ENCODE data around the gene SND1. TPM values are rescaled to one million over a fixed set of nuclear protein-coding genes. Genes with fewer than 3 reads are reported as not detected.

The SND1 gene
- total and polyA plus RNA-seq, 2 donors (not counting 1 experiment from before 2014, with no cell fraction given) = 44.4 to 165 TPM

GRCh38 chr7:127820732-127821085 lies 168.7 kb downstream of the SND1 start:
- DNase-seq = no peak
- Histone ChIP-seq H3K79me2 (ENCODE audit: control insufficient read depth, insufficient read depth, low read length) (peaks cover 25% of the 10 kb centered on the region), H4K20me1 (ENCODE audit: control insufficient read depth, insufficient read depth, low read length, poor library complexity, severe bottlenecking) (peaks cover 4% of the 10 kb centered on the region), H3K4me1 (ENCODE audit: control insufficient read depth in 2 of 2, insufficient read depth in 2 of 2, low read length in 2 of 2) (peaks cover 22 to 31% of the 10 kb centered on the region in 2 donors), H3K36me3 (replicated peaks in 1 of 2; ENCODE audit: control extremely low read depth in 1 of 2, control insufficient read depth in 1 of 2, extremely low read depth in 1 of 2, insufficient read depth in 2 of 2, low read length in 1 of 2) (no peaks in the 10 kb centered on the region), H3K27ac (ENCODE audit: low read length in 2 of 2) (peak overlapping the region in 1 of 2 donors; percentile 65), H3K9me3 (ENCODE audit: control extremely low read depth in 1 of 3, control insufficient read depth in 2 of 3, insufficient read depth in 1 of 3, low read length in 2 of 3) (no peaks in the 10 kb centered on the region), H2AFZ (ENCODE audit: insufficient read depth, low read depth, low read length, poor library complexity, severe bottlenecking) (peak overlapping the region; percentile 25), H3K9ac (ENCODE audit: low read length) (no peak overlapping the region), H3K4me2 (replicated peaks; ENCODE audit: low read depth, low read length, poor library complexity, severe bottlenecking) (peak overlapping the region; percentile 56), H3K27me3 (replicated peaks in 1 of 4; ENCODE audit: control extremely low read depth in 1 of 4, control insufficient read depth in 3 of 4, insufficient read depth in 4 of 4, low read length in 3 of 4) (no peaks in the 10 kb centered on the region), H3K4me3 (ENCODE audit: control extremely low read depth in 1 of 5, extremely low read depth in 1 of 5, insufficient read depth in 1 of 5, low read depth in 2 of 5, low read length in 4 of 5) (no peak overlapping the region)
- Mint-ChIP-seq H3K4me3 (peak overlapping the region; percentile 21), H3K27me3 (no peaks in the 10 kb centered on the region), H3K4me1 (peaks cover 42% of the 10 kb centered on the region), H3K27ac (peak overlapping the region; percentile 32), H3K9me3 (ENCODE audit: insufficient read depth) (no peaks in the 10 kb centered on the region)
- TF ChIP-seq CTCF (IDR thresholded peaks at IDR 0.05) = no peak
- no peak for TF ChIP-seq EZH2 (IDR thresholded peaks at IDR 0.05; ENCODE audit: borderline replicate concordance, insufficient read depth, low read depth, low read length, poor library complexity, severe bottlenecking)
- WGBS (ENCODE audit: insufficient coverage) = no CpG with 5 or more reads among the region's 2 CpGs
- ChIA-PET POLR2A (no interaction called here), CTCF (interaction anchor here (1.0 kb wide), 1 partner anchor 112 kb away, joined by 5 read pairs; no protein-coding TSS in a partner anchor)
- intact Hi-C loops (cut with micrococcal nuclease) = no loop called here
- ATAC-seq (ENCODE audit: low read depth) = no peak

- Histone ChIP-seq H3K27ac (ENCODE audit: low read length in 2 of 2) (peak overlapping the region in 1 of 2 donors; percentile 65), H3K9me3 (ENCODE audit: control extremely low read depth in 1 of 3, control insufficient read depth in 2 of 3, insufficient read depth in 1 of 3, low read length in 2 of 3) (no peaks in the 10 kb centered on the region), H4K20me1 (ENCODE audit: control insufficient read depth, insufficient read depth, low read length, poor library complexity, severe bottlenecking) (peaks cover 4% of the 10 kb centered on the region), H3K4me2 (replicated peaks; ENCODE audit: low read depth, low read length, poor library complexity, severe bottlenecking) (no peak overlapping the region), H3K36me3 (replicated peaks in 1 of 2; ENCODE audit: control extremely low read depth in 1 of 2, control insufficient read depth in 1 of 2, extremely low read depth in 1 of 2, insufficient read depth in 2 of 2, low read length in 1 of 2) (no peaks in the 10 kb centered on the region), H3K4me3 (ENCODE audit: control extremely low read depth in 1 of 5, extremely low read depth in 1 of 5, insufficient read depth in 1 of 5, low read depth in 2 of 5, low read length in 4 of 5) (no peak overlapping the region), H3K9ac (ENCODE audit: low read length) (no peak overlapping the region), H2AFZ (ENCODE audit: insufficient read depth, low read depth, low read length, poor library complexity, severe bottlenecking) (no peak overlapping the region), H3K79me2 (ENCODE audit: control insufficient read depth, insufficient read depth, low read length) (peaks cover 20% of the 10 kb centered on the region), H3K4me1 (ENCODE audit: control insufficient read depth in 2 of 2, insufficient read depth in 2 of 2, low read length in 2 of 2) (peaks cover 22 to 31% of the 10 kb centered on the region in 2 donors), H3K27me3 (replicated peaks in 1 of 4; ENCODE audit: control extremely low read depth in 1 of 4, control insufficient read depth in 3 of 4, insufficient read depth in 4 of 4, low read length in 3 of 4) (no peaks in the 10 kb centered on the region)
- TF ChIP-seq EZH2 (IDR thresholded peaks at IDR 0.05; ENCODE audit: borderline replicate concordance, insufficient read depth, low read depth, low read length, poor library complexity, severe bottlenecking) (no peak), CTCF (IDR thresholded peaks at IDR 0.05) (no peak)
- intact Hi-C loops (cut with micrococcal nuclease) = no loop called here
- Mint-ChIP-seq H3K27ac (no peak overlapping the region), H3K9me3 (ENCODE audit: insufficient read depth) (no peaks in the 10 kb centered on the region), H3K27me3 (no peaks in the 10 kb centered on the region), H3K4me3 (no peak overlapping the region), H3K4me1 (peaks cover 42% of the 10 kb centered on the region)
- DNase-seq = no peak
- ChIA-PET CTCF (interaction anchor here (1.0 to 1.4 kb wide), 2 partner anchors 12 to 112 kb away, joined by 3 to 5 read pairs; no protein-coding TSS in a partner anchor), POLR2A (no interaction called here)
- WGBS (ENCODE audit: insufficient coverage) = 100% methylated on average over 1 of the region's 1 CpG
- ATAC-seq (ENCODE audit: low read depth) = no peak
Measured at GRCh38 chr7:127821146-127821545, 169.2 kb downstream of the SND1 start.

Data from B cell (primary cell).